Stimulated activated CD8-positive, alpha-beta memory T cell treated with anti-CD3 and anti-CD28 coated beads, Interleukin-7, amount 100 ng/mL, for 24 hours (primary cell): Measurements from ENCODE around the gene C1orf94.
"Not testable (repeated sequence)": the region's sequence is repeated elsewhere in the genome, so short reads cannot be mapped to it uniquely, and the experiment has no call there.

Experiments
- DNase-seq: peaks from one replicate; pipeline ENCODE4 v3.0.0-alpha.2; 2020; ENCODE audit warnings: low read depth

The C1orf94 gene

GRCh38 chr1:34165422-34165921 is 11.2 kb upstream of the C1orf94 start:
- DNase-seq = no peak

- no peak for DNase-seq
Measured at GRCh38 chr1:34166191-34166624, 10.5 kb upstream of the C1orf94 start.

GRCh38 chr1:34166625-34167361 is 9.9 kb upstream of the C1orf94 start:
- no peak for DNase-seq

DNA sequence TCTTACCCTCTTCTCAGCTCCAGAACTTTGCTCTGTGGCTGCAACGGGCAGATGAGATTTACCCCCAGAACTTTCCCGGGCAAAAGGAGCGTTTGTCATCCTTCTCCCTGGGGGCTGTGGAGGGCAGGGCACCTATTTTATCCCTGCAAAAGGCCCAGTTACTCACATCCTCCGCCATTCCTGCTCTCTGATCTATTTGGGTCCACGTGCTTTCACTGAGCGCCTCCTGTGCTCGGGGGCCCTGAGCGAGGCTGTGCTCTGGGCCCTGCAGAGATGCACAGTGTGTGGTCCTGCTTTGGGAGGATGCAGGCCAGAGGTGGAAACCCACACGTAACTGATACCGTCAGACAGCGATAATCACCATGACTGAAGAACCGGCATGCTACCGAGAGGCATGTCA is 9.3 kb upstream of the C1orf94 start:
- no peak for DNase-seq

GRCh38 chr1:34175744-34176143 is 963 bp upstream of the C1orf94 start:
- DNase-seq = no peak

DNA sequence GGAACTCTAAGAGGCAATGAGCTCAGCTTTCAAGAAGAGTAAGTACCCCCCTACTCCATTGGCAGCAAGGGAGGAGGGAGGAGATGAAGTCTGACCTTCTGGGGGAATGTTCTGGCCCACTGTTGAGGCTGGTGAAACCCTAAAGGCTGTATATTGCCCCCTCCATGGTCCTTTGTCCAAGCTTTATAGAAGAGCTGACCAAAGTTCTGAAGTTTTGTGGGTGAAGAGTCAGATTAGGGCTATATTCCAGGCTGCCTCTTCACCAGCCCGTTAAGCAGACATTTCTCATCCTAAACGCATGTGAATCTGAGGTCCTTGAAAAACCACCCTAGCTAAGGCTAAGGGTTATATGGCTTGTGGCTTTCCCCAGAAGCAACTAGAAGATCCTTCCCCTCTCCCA is 1.4 kb downstream of the C1orf94 start:
- no peak for DNase-seq

DNA sequence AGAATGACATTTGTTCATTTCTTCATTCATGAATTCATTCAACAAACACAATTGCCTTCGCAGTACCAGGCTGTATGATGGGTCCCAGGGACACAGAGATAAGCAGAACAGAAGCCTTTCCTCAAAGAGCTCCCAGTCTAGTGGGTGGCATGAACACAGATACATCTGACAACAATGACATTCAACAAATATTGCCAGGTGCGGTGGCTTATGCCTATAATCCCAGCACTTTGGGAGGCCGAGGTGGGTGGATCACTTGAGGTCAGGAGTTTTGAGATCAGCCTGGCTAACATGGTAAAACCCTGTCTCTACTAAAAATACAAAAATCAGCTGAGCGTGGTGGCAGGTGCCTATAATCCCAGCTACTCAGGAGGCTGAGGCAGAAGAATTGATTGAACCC is 6.7 kb downstream of the C1orf94 start:
- DNase-seq = not testable (repeated sequence)

GRCh38 chr1:34186741-34187494 is 10.2 kb downstream of the C1orf94 start:
- DNase-seq = no peak

DNA sequence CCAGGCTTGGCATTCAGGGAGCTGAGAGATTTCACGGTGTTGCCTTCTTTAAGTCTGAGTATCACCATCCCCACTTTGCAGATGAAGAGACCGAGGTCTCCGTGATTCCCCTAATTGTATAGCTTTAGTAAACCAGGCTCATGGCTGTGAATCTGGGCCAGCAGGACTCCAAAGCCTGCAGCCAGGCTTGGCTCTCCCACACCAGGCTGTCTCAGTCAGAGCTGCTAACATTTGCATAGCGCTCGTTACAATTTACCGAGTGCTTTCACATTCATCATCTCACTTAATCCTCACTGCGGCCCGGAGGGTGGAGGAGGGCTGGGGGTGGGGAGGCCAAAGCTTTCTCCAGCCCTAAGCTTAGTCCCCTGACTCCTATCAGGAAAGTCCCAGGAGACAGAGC is 11.7 kb downstream of the C1orf94 start:
- DNase-seq = no peak

DNA sequence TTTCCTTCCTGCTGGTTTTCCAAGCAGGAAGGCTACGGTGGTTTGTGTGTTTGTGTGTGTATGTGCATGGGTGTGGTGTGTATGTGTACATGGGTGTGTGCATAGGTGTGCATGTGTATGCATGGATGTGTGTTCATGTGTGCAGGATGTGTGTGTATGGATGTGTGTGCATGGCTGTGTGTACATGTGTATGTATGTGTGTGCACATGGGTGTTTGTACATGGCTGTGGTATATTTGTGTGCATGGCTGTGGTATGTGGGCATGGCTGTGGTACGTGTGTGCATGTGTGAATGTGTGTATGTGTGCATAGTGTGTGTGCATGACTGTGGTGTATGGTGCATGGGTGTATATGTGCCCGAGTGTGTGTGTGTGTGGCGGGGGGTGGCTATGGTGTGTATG is 12.3 kb downstream of the C1orf94 start:
- DNase-seq = no peak

DNA sequence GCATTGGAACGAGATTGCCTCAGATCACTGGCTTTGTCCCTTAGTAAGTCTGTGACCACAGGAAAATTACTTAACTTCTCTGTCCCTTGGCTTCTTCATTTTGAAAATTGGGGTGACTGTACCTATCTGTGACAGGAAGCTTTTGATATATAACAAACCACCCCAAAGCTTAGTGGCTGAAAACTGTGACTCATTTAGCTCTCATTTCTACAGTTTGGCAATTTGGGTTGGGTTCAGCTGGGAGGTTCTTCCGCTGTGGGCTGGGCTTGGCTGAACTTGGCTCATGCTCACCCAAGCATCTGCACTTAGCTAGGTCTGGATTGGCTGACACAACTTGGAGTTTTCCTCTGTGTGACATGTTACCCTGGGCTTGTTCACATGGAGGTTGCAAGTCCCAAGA is 14.0 kb downstream of the C1orf94 start:
- DNase-seq = no peak

DNA sequence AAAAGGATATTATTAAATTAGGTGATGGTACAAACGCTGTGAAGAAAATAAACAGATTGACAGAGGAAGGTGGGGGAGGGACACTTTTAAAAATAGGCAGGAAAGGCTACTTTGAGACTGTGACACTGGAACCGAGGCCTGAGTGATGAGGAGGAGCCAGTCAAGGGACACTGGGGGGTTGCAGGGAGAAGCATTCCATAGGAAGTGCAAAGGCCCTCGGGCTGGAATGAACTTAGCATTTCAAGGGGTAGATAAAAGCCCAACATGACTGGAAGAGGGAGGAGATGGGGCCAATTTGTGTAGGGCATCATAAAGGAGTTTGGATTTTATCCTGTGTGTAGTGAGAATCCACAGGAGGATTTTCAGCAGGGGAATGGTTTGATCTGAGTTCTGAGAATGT is 15.9 kb downstream of the C1orf94 start:
- DNase-seq = no peak

DNA sequence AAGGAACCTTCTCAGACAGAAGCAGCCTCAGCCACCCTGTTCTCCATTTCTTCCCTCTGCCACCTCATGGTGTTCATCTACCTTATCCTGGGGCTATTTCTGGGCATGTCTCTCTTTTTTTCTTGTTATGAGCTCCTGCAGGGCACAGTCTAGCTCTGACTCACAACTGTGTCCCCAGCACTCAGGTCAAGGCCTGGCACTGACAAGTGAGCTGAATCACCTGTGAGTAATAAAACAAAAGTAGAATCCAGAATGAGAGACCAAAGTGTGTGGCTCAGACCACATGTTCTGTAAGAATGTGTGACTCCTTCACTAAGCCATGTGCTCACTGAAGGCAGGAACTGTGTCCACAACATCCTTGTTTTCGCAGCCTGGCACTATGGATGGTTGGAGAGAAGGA is 23.2 kb downstream of the C1orf94 start:
- no peak for DNase-seq

DNA sequence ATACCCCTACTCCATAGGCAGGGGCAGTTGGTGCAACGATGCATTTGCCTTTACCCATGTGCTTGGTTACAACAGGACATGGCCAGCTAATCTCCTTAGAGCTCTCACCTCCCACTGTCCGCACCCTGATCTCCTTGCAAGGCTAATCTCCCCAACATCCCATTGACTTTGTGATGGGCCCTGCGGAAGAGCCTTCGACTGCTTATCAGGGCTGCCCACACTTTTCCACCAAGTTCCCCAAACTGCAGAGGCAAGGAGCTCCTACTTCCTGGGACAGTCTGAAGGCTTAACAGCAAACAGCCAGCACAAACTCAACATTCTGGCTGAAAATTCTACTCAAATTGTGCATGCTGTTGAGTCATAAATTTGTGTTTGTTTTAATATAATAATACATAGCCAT is 36.0 kb downstream of the C1orf94 start:
- no peak for DNase-seq

- no peak for DNase-seq
Measured at GRCh38 chr1:34213956-34214355, 37.2 kb downstream of the C1orf94 start.

GRCh38 chr1:34231441-34231840 is 54.7 kb downstream of the C1orf94 start:
- no peak for DNase-seq

DNA sequence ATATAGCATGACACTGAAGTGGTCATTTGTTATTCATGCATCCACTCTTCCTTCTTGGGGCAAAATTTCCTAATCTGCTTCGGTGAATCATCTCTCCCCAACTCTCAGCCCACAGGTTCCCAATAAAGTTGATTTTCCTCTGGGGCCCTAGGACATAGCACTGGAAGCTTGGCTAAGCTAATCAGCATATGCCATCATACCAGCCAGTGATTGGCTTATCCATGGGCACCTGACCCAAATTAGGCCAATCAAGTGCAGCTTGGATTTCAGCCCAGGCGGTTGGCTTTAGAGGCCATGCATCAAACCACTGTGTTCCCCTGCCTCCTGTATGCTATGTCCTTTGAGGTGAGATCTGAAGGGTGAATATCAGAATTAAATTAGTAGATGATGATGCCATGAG is 58.9 kb downstream of the C1orf94 start:
- no peak for DNase-seq

GRCh38 chr1:34236089-34236488 is 59.4 kb downstream of the C1orf94 start:
- no peak for DNase-seq

DNA sequence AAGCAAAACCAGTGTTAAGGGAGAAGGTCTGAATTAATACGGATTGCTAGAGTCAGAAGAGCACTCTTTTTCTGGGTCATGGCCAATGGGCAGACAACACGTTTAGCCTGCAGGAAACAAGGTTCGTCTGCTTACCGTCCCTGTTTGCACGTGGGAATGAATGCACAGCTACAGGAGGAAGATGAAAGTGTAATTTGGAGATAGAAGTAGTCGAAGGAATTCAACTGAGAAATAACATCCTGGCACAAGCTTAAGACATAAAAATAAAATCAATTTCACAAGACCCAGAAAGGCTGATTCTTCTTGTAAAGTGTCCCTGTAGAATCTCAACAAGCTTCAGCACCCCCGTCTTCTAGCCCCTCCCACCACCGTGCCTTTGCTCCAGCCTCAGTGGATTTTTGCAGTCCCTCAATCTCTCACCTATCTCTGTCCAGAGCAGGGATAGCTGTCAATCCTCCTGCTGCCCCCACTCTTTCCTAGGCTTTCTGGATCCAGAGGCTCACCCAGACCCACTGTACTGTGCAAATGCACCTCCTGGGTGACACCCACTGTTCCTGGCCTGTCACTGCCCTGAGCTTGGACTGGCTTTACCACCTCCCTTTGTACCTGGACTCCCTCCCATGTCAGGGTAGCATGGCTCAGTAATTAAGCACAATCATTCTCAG is 60.6 kb downstream of the C1orf94 start:
- DNase-seq = no peak

DNA sequence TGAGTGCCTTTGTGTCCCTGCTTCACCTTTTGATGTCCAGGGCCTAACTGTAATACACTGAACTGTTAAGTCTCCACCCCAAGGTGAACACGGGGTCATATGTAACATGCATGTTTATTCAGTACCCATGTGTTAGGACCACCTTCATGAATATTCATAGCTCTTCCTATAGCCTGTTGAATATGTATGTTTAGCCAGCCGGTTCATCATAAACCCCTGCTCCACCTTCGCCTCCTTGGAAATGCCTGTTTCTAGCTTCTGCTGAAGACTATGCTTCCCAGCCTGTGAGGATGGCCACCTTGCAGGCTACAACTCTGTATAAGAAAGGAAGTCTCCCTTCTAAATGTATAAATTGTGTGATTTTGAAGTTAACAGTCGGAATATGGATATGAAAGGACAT is 69.3 kb downstream of the C1orf94 start:
- DNase-seq = no peak

GRCh38 chr1:34250342-34250741 is 73.6 kb downstream of the C1orf94 start:
- DNase-seq = no peak

- DNase-seq = no peak
Measured at GRCh38 chr1:34262023-34262853, 85.5 kb downstream of the C1orf94 start.
